ENCODE results near the gene SP6. TPM values are rescaled to one million over a fixed set of nuclear protein-coding genes. Genes with fewer than 3 reads are reported as not detected.

The SP6 gene
- total and polyA plus RNA-seq, 2 of the 8 experiments (the other 6 are each of a cell fraction or from before 2014, with no cell fraction given): 1.2 to 1.5 TPM

GRCh38 chr17:47822785-47823184 lies 28.2 kb downstream of the SP6 start:
- H2BK20ac ChIP-seq (ENCODE audit: low read length): no peak overlapping the region
- TF ChIP-seq SRF (IDR thresholded peaks at IDR 0.05; ENCODE audit: low read depth, low read length) (no peak), CTBP2 (IDR thresholded peaks at IDR 0.05; ENCODE audit: borderline replicate concordance, insufficient read depth, insufficient read length, low read length) (no peak), JUND (IDR thresholded peaks at IDR 0.05; ENCODE audit: low read length) (no peak), EZH2 (IDR thresholded peaks at IDR 0.05; ENCODE audit: low read depth, low read length, severe bottlenecking) (no peak), MAX (IDR thresholded peaks at IDR 0.05) (no peak), SP1 (IDR thresholded peaks at IDR 0.05; ENCODE audit: low read depth, low read length) (no peak)
- H3K79me1 ChIP-seq (ENCODE audit: low read depth, low read length): no peaks in the 10 kb centered on the region
- no peaks in the 10 kb centered on the region for H4K20me1 ChIP-seq (replicated peaks in 1 of 2; ENCODE audit: control insufficient read depth in 1 of 2, insufficient read depth in 2 of 2, low read length in 2 of 2)
- no peak overlapping the region for H2AK5ac ChIP-seq (ENCODE audit: low read depth, low read length)
- H3K23me2 ChIP-seq (ENCODE audit: low read depth, low read length): peaks cover 8% of the 10 kb centered on the region; the same call in 1 of the 2 replicates
- no peak overlapping the region for H2BK120ac ChIP-seq (replicated peaks; ENCODE audit: low read depth, low read length)
- H3K4ac ChIP-seq (replicated peaks; ENCODE audit: insufficient read length, low read depth, low read length): no peak overlapping the region
- CTCF ChIA-PET (ENCODE audit: partially characterized antibody): interaction anchor here (0.7 to 2.2 kb wide), 7 partner anchors 18 to 105 kb away, joined by 3 to 5 read pairs (median 3); partner anchors contain the start of gene SCRN2
- FAIRE-seq (no peak), DNase-seq (ENCODE audit: low read depth in 1 of 2, low spot score in 2 of 2) (no peak)
- H3K4me2 ChIP-seq (ENCODE audit: insufficient read depth in 1 of 2, low read depth in 2 of 2, low read length in 2 of 2): peak overlapping the region in 1 of 2 experiments; percentile 72; a peak in 1 of 4 replicates
- no peak overlapping the region for H2BK5ac ChIP-seq (ENCODE audit: low read depth, low read length)
- no peak overlapping the region for H4K5ac ChIP-seq (ENCODE audit: insufficient read length, low read depth, low read length)
- H3K9ac ChIP-seq (replicated peaks in 1 of 4; ENCODE audit: extremely low read depth in 1 of 4, low read depth in 3 of 4, low read length in 3 of 4): no peak overlapping the region
- no peak overlapping the region for H4K91ac ChIP-seq (replicated peaks; ENCODE audit: insufficient read length, low read length)
- no peaks in the 10 kb centered on the region for H3K9me3 ChIP-seq (ENCODE audit: insufficient read depth in 2 of 2, low read depth in 1 of 2, low read length in 1 of 2)
- peaks cover 0 to 12% (median 7%) of the 10 kb centered on the region in 4 experiments; a peak in 6 of 7 replicates for H3K4me1 ChIP-seq (replicated peaks in 1 of 4; ENCODE audit: control insufficient read depth in 3 of 4, insufficient read depth in 4 of 4, low read length in 3 of 4)
- no peak overlapping the region for H3K4me3 ChIP-seq (ENCODE audit: extremely low read depth in 1 of 4, insufficient read depth in 2 of 4, low read depth in 3 of 4, low read length in 4 of 4)
- H3K14ac ChIP-seq (ENCODE audit: insufficient read length): no peak overlapping the region
- H3K79me2 ChIP-seq (ENCODE audit: control insufficient read depth in 1 of 2, insufficient read depth in 2 of 2, low read length in 2 of 2): no peaks in the 10 kb centered on the region
- no peak overlapping the region for H3K27ac ChIP-seq (ENCODE audit: low read depth, low read length)
- WGBS, 2 experiments (ENCODE audit: extremely low coverage in 1 of 2, insufficient coverage in 1 of 2, insufficient read length in 1 of 2, insufficient replicate concordance in 2 of 2, low coverage in 1 of 2, low lambda C conversion rate in 2 of 2, missing lambda C conversion rate in 1 of 2): 83% methylated on average over 4 of the region's 4 CpGs; no CpG with 5 or more reads in 1 of the 2 experiments
- H3K18ac ChIP-seq (ENCODE audit: extremely low read depth, low read length): no peak overlapping the region
- peaks cover 7 to 30% (median 23%) of the 10 kb centered on the region in 4 experiments; a peak in 7 of 8 replicates for H3K36me3 ChIP-seq (ENCODE audit: control insufficient read depth in 2 of 4, insufficient read depth in 4 of 4, low read length in 3 of 4)
- H2BK15ac ChIP-seq (ENCODE audit: low read length): no peak overlapping the region
- no peak overlapping the region for H3K23ac ChIP-seq (ENCODE audit: insufficient read length)
- H4K8ac ChIP-seq (ENCODE audit: extremely low read depth, insufficient read depth, low read length): 0 out of 2 replicates have a peak overlapping the region, but pooled peaks have one; percentile 62
- POLR2A ChIA-PET (ENCODE audit: partially characterized antibody): interaction anchor here (0.9 to 2.6 kb wide), 7 partner anchors 8 to 232 kb away, joined by 3 to 10 read pairs (median 5); partner anchors contain the start of genes LRRC46, MRPL10 and SP2
- H3K27me3 ChIP-seq (replicated peaks in 1 of 4; ENCODE audit: control insufficient read depth in 3 of 4, extremely low read depth in 1 of 4, insufficient read depth in 3 of 4, low read length in 3 of 4): no peaks in the 10 kb centered on the region
- no peak overlapping the region for H2BK12ac ChIP-seq (ENCODE audit: low read depth, low read length)
- H2AFZ ChIP-seq (ENCODE audit: low read length): no peak overlapping the region
- no peak overlapping the region for H3K56ac ChIP-seq (replicated peaks; ENCODE audit: insufficient read length, low read depth, low read length)

All from H1 (cell line).